ENCODE measurements around the gene ADA.
"Not testable (repeated sequence)": the region's sequence is repeated elsewhere in the genome, so short reads cannot be mapped to it uniquely, and the experiment has no call there.

ADA gene

GRCh38 chr20:44658810-44659209 lies 7.3 kb upstream of the ADA start:
- Histone ChIP-seq H3K9me3 (ENCODE audit: control insufficient read depth in 5 of 5, low read length in 5 of 5) (peaks cover 0 to 3% (median 0%) of the 10 kb centered on the region in 5 donors), H3K4me1 (ENCODE audit: control insufficient read depth in 5 of 5, insufficient read depth in 5 of 5, low read length in 5 of 5) (peaks cover 0 to 5% (median 0%) of the 10 kb centered on the region in 5 donors), H3K9ac (ENCODE audit: low read length in 5 of 5) (no peak overlapping the region), H3K4me3 (ENCODE audit: low read depth in 1 of 5, low read length in 5 of 5) (no peak overlapping the region), H3K27me3 (ENCODE audit: control insufficient read depth in 5 of 5, insufficient read depth in 4 of 5, low read length in 5 of 5) (no peaks in the 10 kb centered on the region), H3K27ac (ENCODE audit: low read depth, low read length) (no peak overlapping the region), H3K36me3 (ENCODE audit: control insufficient read depth in 5 of 5, insufficient read depth in 5 of 5, low read length in 5 of 5) (no peaks in the 10 kb centered on the region)

DNA sequence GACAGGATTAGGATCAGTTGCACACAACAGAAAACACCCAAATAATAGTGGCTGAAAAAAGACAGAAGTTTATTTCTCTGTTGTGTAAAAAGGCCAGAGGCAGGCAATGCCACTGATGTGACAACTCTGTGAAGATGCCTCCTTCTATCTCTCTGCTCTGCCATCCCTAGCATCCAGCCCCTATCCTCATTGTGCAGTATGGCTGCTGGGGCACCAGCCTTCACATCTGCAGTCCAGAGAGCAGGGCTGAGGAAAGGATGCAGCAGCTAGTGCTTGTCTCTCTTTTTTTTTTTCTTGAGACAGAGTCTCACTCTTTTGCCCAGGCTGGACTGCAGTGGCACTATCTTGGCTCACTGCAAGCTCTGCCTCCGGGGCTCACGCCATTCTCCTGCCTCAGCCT lies 6.4 kb upstream of the ADA start:
- H3K9ac ChIP-seq (ENCODE audit: low read length in 5 of 5) = no peak overlapping the region
- H3K27ac ChIP-seq (ENCODE audit: low read depth, low read length) = no peak overlapping the region
- H3K4me3 ChIP-seq (ENCODE audit: low read depth in 1 of 5, low read length in 5 of 5) = no peak overlapping the region

DNA sequence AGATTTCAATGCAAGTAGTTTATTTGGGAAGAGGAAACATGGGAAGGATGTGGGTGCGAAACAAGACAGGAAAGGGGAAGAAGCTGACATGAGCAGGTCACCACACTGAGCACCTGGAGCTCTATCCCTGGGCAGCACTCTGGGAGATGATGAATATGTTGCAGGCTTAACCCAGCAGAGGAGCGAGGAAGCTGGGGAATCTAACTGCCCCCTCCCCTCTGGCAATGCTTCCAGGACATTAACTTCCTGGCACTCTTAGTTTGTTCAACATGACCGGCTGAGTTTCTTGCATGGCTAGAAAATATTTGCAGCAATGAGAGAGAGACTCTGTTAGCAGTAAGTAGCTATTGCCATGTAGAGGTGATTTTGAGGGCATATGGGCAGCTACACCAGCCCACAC lies 4.9 kb upstream of the ADA start:
- Histone ChIP-seq H3K9me3 (ENCODE audit: control insufficient read depth in 5 of 5, low read length in 5 of 5) (peaks cover 0 to 3% (median 0%) of the 10 kb centered on the region in 5 donors), H3K9ac (ENCODE audit: low read length in 5 of 5) (no peak overlapping the region), H3K4me3 (ENCODE audit: low read depth in 1 of 5, low read length in 5 of 5) (no peak overlapping the region), H3K27me3 (ENCODE audit: control insufficient read depth in 5 of 5, insufficient read depth in 4 of 5, low read length in 5 of 5) (no peaks in the 10 kb centered on the region), H3K27ac (ENCODE audit: low read depth, low read length) (no peak overlapping the region), H3K36me3 (ENCODE audit: control insufficient read depth in 5 of 5, insufficient read depth in 5 of 5, low read length in 5 of 5) (no peaks in the 10 kb centered on the region), H3K4me1 (ENCODE audit: control insufficient read depth in 5 of 5, insufficient read depth in 5 of 5, low read length in 5 of 5) (peaks cover 0 to 18% (median 10%) of the 10 kb centered on the region in 5 donors)

More for the DNA sequence above, 6.4 kb upstream of the ADA start:
- no peaks in the 10 kb centered on the region for H3K36me3 ChIP-seq (ENCODE audit: control insufficient read depth in 5 of 5, insufficient read depth in 5 of 5, low read length in 5 of 5)
- peaks cover 0 to 3% (median 0%) of the 10 kb centered on the region in 5 donors for H3K9me3 ChIP-seq (ENCODE audit: control insufficient read depth in 5 of 5, low read length in 5 of 5)
- peaks cover 0 to 10% (median 6%) of the 10 kb centered on the region in 5 donors for H3K4me1 ChIP-seq (ENCODE audit: control insufficient read depth in 5 of 5, insufficient read depth in 5 of 5, low read length in 5 of 5)
- no peaks in the 10 kb centered on the region for H3K27me3 ChIP-seq (ENCODE audit: control insufficient read depth in 5 of 5, insufficient read depth in 4 of 5, low read length in 5 of 5)

- H3K27me3 ChIP-seq (ENCODE audit: control insufficient read depth in 5 of 5, insufficient read depth in 4 of 5, low read length in 5 of 5); H3K9me3 ChIP-seq (ENCODE audit: control insufficient read depth in 5 of 5, low read length in 5 of 5); H3K4me3 ChIP-seq (ENCODE audit: low read depth in 1 of 5, low read length in 5 of 5): not testable (repeated sequence)
Observed at GRCh38 chr20:44654210-44654609, 2.7 kb upstream of the ADA start.

GRCh38 chr20:44653546-44653945 lies 2.0 kb upstream of the ADA start:
- Histone ChIP-seq H3K27ac (ENCODE audit: low read depth, low read length) (no peak overlapping the region), H3K9ac (ENCODE audit: low read length in 5 of 5) (no peak overlapping the region), H3K36me3 (ENCODE audit: control insufficient read depth in 5 of 5, insufficient read depth in 5 of 5, low read length in 5 of 5) (no peaks in the 10 kb centered on the region), H3K4me1 (ENCODE audit: control insufficient read depth in 5 of 5, insufficient read depth in 5 of 5, low read length in 5 of 5) (peaks cover 2 to 45% (median 34%) of the 10 kb centered on the region in 5 donors), H3K9me3 (ENCODE audit: control insufficient read depth in 5 of 5, low read length in 5 of 5) (peaks cover 0 to 3% (median 0%) of the 10 kb centered on the region in 5 donors), H3K27me3 (ENCODE audit: control insufficient read depth in 5 of 5, insufficient read depth in 4 of 5, low read length in 5 of 5) (no peaks in the 10 kb centered on the region), H3K4me3 (ENCODE audit: low read depth in 1 of 5, low read length in 5 of 5) (no peak overlapping the region)

More at GRCh38 chr20:44654210-44654609, 2.7 kb upstream of the ADA start:
- not testable (repeated sequence) for H3K9ac ChIP-seq (ENCODE audit: low read length in 5 of 5); H3K36me3 ChIP-seq (ENCODE audit: control insufficient read depth in 5 of 5, insufficient read depth in 5 of 5, low read length in 5 of 5); H3K27ac ChIP-seq (ENCODE audit: low read depth, low read length)
- peaks cover 0 to 39% (median 28%) of the 10 kb centered on the region in 5 donors for H3K4me1 ChIP-seq (ENCODE audit: control insufficient read depth in 5 of 5, insufficient read depth in 5 of 5, low read length in 5 of 5)

DNA sequence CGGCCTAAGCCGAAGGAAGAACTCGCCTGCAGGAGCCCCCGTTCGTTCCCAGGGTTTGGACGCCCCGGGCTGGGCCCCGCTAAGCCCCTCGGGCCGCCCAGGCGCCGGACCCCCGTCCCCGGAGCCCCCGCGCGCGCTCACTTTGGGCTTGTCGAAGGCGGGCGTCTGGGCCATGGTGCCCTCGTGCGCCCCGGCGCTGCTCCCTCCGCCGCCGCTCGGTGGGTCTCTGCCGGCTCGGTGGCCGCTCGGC lies 140 bp downstream of the ADA start:
- Histone ChIP-seq H3K9me3 (ENCODE audit: control insufficient read depth in 5 of 5, low read length in 5 of 5) (no peaks in the 10 kb centered on the region), H3K4me3 (ENCODE audit: low read depth in 1 of 5, low read length in 5 of 5) (peak overlapping the region; percentile 82 to 94 (median 86)), H3K4me1 (ENCODE audit: control insufficient read depth in 5 of 5, insufficient read depth in 5 of 5, low read length in 5 of 5) (peaks cover 2 to 57% (median 46%) of the 10 kb centered on the region in 5 donors), H3K27ac (ENCODE audit: low read depth, low read length) (peak overlapping the region; percentile 54), H3K9ac (ENCODE audit: low read length in 5 of 5) (peak overlapping the region; percentile 63 to 91 (median 79)), H3K36me3 (ENCODE audit: control insufficient read depth in 5 of 5, insufficient read depth in 5 of 5, low read length in 5 of 5) (no peaks in the 10 kb centered on the region), H3K27me3 (ENCODE audit: control insufficient read depth in 5 of 5, insufficient read depth in 4 of 5, low read length in 5 of 5) (no peaks in the 10 kb centered on the region)

DNA sequence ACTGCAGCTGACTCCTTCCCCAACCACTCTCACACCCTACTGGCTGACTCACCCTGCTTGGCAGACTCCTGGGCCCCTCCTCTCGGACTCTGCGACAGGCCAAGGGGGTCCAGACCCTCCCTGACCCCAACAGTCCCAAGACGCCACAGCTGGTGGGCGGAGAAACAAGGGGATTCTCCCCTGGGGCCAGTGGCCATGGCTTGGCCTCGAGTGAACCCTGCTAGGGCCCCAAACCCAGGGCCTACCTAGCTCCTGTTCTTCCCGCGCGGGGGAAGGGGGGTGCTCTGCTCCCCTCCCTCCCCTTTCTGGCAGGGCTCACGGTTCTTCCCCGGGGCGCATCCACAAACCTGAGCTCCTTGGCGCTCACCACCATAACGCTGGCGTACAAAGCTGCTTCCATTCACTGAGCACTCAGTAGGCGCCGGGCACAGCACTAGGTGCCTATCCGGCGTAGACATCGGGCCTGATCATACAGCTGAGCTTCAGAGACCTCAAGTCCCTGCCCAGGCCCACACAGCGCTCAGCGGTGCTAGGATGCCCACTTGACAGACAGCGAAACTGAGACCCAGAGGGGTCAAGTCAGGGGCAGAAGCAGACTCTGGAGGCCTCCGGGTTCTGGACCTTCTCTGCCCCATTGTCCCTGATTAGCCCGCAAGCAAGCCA lies 597 bp downstream of the ADA start:
- Histone ChIP-seq H3K9me3 (ENCODE audit: control insufficient read depth in 5 of 5, low read length in 5 of 5) (no peaks in the 10 kb centered on the region), H3K27ac (ENCODE audit: low read depth, low read length) (peak overlapping the region; percentile 54), H3K9ac (ENCODE audit: low read length in 5 of 5) (peak overlapping the region; percentile 63 to 91 (median 79)), H3K4me3 (ENCODE audit: low read depth in 1 of 5, low read length in 5 of 5) (peak overlapping the region; percentile 82 to 94 (median 86)), H3K36me3 (ENCODE audit: control insufficient read depth in 5 of 5, insufficient read depth in 5 of 5, low read length in 5 of 5) (no peaks in the 10 kb centered on the region), H3K4me1 (ENCODE audit: control insufficient read depth in 5 of 5, insufficient read depth in 5 of 5, low read length in 5 of 5) (peaks cover 5 to 58% (median 50%) of the 10 kb centered on the region in 5 donors), H3K27me3 (ENCODE audit: control insufficient read depth in 5 of 5, insufficient read depth in 4 of 5, low read length in 5 of 5) (no peaks in the 10 kb centered on the region)

DNA sequence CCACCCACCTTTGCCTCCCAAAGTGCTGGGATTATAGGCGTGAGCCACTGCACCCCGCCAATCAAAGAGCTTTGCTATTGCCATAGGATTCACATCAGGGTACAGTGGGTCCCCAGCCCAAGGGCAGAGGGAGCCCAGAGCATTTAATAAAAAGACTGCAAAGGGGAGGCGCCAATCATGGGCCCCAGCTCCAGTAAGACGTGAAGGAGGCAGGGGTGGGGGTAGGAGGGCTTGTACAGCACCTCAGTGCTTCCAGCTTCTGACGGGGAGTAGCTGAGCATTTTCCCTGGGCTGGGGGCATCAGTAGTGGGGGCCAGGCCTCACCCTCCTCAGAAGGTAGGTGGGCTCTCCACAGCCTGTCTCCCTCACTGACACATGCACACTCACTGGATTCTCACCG lies 1.5 kb downstream of the ADA start:
- H3K36me3 ChIP-seq (ENCODE audit: control insufficient read depth in 5 of 5, insufficient read depth in 5 of 5, low read length in 5 of 5) = no peaks in the 10 kb centered on the region
- H3K9ac ChIP-seq (ENCODE audit: low read length in 5 of 5) = no peak overlapping the region
- no peaks in the 10 kb centered on the region for H3K9me3 ChIP-seq (ENCODE audit: control insufficient read depth in 5 of 5, low read length in 5 of 5)
- H3K27ac ChIP-seq (ENCODE audit: low read depth, low read length) = no peak overlapping the region
- H3K4me3 ChIP-seq (ENCODE audit: low read depth in 1 of 5, low read length in 5 of 5) = peak overlapping the region; percentile 42 to 86 (median 82)
- H3K27me3 ChIP-seq (ENCODE audit: control insufficient read depth in 5 of 5, insufficient read depth in 4 of 5, low read length in 5 of 5) = no peaks in the 10 kb centered on the region
- H3K4me1 ChIP-seq (ENCODE audit: control insufficient read depth in 5 of 5, insufficient read depth in 5 of 5, low read length in 5 of 5) = peaks cover 7 to 62% (median 54%) of the 10 kb centered on the region in 5 donors

GRCh38 chr20:44649126-44649525 lies 2.4 kb downstream of the ADA start:
- Histone ChIP-seq H3K9me3 (ENCODE audit: control insufficient read depth in 5 of 5, low read length in 5 of 5) (no peaks in the 10 kb centered on the region), H3K27me3 (ENCODE audit: control insufficient read depth in 5 of 5, insufficient read depth in 4 of 5, low read length in 5 of 5) (no peaks in the 10 kb centered on the region), H3K27ac (ENCODE audit: low read depth, low read length) (no peak overlapping the region), H3K36me3 (ENCODE audit: control insufficient read depth in 5 of 5, insufficient read depth in 5 of 5, low read length in 5 of 5) (no peaks in the 10 kb centered on the region), H3K4me3 (ENCODE audit: low read depth in 1 of 5, low read length in 5 of 5) (peak overlapping the region in 1 of 5 donors; percentile 10), H3K4me1 (ENCODE audit: control insufficient read depth in 5 of 5, insufficient read depth in 5 of 5, low read length in 5 of 5) (peaks cover 13 to 69% (median 61%) of the 10 kb centered on the region in 5 donors), H3K9ac (ENCODE audit: low read length in 5 of 5) (no peak overlapping the region)

DNA sequence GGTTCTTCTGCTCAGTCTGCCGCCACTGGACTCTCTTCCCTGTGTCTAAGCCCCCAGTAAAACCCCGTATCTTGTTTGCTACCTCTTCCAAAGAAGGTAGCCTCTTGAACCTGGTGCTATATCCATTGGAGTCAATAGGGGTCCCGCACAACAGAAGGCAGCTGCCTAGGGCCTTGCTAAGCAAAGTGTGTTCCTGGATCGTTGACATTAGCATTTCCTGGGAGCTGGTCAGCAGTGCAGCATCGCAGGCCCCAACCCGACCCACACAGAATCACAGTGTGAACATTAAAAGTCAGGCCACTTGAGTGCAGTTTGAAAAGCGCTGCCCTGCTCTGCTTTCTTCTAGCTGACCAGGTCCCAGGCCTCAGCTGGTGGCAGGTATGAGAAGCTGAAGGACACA lies 2.9 kb downstream of the ADA start:
- H3K4me3 ChIP-seq (ENCODE audit: low read depth in 1 of 5, low read length in 5 of 5) = no peak overlapping the region
- H3K4me1 ChIP-seq (ENCODE audit: control insufficient read depth in 5 of 5, insufficient read depth in 5 of 5, low read length in 5 of 5) = peaks cover 19 to 75% (median 66%) of the 10 kb centered on the region in 5 donors

More for the DNA sequence above, 2.9 kb downstream of the ADA start:
- H3K27me3 ChIP-seq (ENCODE audit: control insufficient read depth in 5 of 5, insufficient read depth in 4 of 5, low read length in 5 of 5) = no peaks in the 10 kb centered on the region
- H3K27ac ChIP-seq (ENCODE audit: low read depth, low read length) = no peak overlapping the region
- H3K9me3 ChIP-seq (ENCODE audit: control insufficient read depth in 5 of 5, low read length in 5 of 5) = no peaks in the 10 kb centered on the region
- no peak overlapping the region for H3K9ac ChIP-seq (ENCODE audit: low read length in 5 of 5)
- no peaks in the 10 kb centered on the region for H3K36me3 ChIP-seq (ENCODE audit: control insufficient read depth in 5 of 5, insufficient read depth in 5 of 5, low read length in 5 of 5)
